VCaP (cell line): Measurements from ENCODE around the gene MCCD1.

Source experiments
- H3K27ac ChIP-seq: fragments of 450-650 bp; 2 replicates; pipeline ENCODE4 v1.5.1; 2017
- TF ChIP-seq, protein P1 (sequence below): fragments of 450-650 bp; conservative IDR thresholded peaks from 2 replicates; pipeline ENCODE4 v1.5.1; 2017; ENCODE audit warnings: mild to moderate bottlenecking, moderate library complexity

Gene MCCD1

DNA sequence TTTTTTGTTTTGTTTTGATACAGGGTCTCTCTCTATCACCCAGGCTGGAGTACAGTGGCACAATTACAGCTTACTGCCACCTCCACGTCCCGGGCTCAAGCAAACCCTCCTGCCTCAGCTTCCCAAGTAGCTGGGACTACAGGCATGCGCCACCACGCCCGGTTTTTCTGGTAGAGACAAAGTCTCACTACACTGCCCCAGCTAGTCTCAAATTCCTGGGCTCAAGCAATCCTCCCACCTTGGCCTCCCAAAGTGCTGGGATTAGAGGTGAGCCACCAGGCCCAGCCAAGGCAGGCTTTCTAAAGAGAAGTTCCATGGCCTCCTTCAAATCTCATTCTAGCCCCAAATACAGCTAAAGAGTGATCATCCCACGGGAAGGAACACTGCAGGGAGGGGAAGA is 5.2 kb downstream of the MCCD1 start:
- H3K27ac ChIP-seq, result no peak overlapping the region
- TF ChIP-seq, protein P1, sequence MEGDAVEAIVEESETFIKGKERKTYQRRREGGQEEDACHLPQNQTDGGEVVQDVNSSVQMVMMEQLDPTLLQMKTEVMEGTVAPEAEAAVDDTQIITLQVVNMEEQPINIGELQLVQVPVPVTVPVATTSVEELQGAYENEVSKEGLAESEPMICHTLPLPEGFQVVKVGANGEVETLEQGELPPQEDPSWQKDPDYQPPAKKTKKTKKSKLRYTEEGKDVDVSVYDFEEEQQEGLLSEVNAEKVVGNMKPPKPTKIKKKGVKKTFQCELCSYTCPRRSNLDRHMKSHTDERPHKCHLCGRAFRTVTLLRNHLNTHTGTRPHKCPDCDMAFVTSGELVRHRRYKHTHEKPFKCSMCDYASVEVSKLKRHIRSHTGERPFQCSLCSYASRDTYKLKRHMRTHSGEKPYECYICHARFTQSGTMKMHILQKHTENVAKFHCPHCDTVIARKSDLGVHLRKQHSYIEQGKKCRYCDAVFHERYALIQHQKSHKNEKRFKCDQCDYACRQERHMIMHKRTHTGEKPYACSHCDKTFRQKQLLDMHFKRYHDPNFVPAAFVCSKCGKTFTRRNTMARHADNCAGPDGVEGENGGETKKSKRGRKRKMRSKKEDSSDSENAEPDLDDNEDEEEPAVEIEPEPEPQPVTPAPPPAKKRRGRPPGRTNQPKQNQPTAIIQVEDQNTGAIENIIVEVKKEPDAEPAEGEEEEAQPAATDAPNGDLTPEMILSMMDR, result no peak

DNA sequence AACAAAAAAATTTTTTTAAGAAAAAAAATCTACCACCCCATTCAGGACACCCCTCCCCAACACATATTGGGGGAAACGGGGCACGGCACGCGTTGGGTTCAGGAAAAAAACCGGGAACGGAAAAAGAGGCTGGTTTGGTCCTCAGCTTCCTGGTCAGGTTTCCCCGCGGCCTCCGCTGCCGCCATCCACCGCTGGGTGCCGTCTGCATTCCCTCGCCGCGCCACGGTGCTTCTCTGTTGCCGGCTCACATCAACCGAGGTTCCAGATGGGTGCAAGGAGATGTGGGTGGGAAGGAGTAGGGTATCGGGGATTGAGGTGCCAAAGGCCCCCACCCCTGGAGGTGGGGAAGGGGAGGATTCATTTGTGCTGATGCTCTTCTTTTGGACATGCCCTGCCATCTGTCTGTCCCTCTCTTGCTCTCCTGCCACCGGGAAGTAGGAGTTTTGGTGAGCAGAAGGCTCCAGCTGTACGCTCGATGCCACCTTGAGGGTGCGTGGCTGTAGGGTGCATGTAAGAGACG is 5.8 kb downstream of the MCCD1 start:
- H3K27ac ChIP-seq, result no peak overlapping the region
- TF ChIP-seq, protein P1, result no peak

DNA sequence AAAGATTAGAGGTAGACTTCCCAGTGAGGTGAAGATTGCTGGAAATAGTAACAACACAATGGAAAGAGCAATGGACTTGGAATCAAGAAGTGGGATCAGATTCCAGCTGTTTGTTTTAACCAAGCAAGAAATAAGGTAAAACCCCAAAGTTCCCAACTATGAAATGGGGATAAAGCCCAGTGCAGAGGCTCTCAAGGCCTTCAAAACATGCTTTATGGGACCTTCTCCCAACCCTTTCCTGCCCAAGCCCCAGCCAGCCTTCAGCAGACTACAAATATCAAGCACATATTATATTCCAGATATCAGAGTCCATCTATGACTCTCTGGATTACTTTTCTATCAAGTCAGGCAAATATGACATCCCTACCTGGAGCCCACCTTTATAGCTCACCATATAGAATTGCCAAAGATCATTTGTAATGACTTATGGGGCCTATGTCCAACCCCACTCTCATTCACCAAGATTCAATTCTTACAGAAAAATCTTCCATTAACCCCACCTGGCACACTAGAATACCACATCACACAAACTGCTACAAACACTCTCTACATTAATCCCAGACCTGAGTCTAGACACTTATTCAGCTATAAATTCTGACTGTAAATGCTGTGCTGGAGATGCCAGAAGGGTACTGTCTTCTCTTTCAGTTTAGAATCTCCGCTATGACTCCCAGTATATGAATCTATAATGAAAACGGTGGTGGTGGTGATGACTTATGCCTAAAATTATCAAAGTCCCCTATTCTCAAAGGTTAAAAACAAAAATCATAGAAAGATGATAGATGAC is 7.0 kb downstream of the MCCD1 start:
- no peak overlapping the region for H3K27ac ChIP-seq
- TF ChIP-seq, protein P1, result no peak

DNA sequence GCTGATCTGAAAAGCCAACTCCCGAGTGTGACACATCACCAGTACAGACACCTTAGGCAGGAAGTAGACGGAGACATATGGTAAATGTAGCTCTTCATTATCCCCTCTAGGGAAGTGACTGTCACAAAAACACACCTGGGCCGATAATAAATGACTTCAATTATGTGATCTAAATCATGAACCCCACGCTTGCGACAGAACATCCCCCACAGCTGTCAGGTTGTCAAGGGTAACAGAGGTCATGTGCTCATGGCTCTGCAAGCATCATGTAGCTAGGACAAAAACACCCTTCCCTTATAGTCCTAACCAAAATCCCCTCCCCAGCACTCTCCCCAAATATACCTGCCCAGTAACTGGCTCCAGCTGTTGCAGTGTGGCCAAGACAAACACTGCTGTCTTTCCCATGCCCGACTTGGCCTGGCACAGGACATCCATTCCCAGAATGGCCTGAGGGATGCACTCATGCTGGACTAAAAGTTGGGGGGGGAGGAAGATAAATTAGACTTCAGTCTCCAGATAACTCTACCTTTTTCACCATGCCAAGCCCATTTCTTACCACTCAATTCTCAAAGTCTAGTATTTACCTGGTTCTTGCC is 10.1 kb downstream of the MCCD1 start:
- TF ChIP-seq, protein P1, result no peak
- peak overlapping the region; percentile 94; the same call in 1 of the 2 replicates for H3K27ac ChIP-seq

DNA sequence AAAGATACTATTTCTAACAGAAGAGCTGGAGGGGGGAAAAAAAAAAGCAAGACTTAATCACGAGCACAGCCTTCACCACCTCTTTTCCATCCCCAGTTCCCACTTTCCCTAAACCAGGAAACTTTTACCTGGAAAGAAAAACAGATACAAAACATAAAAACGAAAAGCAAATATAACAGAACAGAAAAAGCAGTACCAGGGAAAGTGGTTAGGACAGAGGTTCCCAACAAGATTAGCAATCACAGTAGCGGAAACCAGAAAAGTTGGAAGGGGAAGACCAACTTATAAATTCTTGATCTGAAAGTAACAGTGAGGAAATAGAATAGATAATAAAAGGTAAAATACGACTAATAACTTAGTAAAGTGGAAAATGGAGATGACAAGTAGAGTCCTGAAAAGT is 11.9 kb downstream of the MCCD1 start:
- H3K27ac ChIP-seq, result peak overlapping the region; percentile 94
- TF ChIP-seq, protein P1, result no peak

DNA sequence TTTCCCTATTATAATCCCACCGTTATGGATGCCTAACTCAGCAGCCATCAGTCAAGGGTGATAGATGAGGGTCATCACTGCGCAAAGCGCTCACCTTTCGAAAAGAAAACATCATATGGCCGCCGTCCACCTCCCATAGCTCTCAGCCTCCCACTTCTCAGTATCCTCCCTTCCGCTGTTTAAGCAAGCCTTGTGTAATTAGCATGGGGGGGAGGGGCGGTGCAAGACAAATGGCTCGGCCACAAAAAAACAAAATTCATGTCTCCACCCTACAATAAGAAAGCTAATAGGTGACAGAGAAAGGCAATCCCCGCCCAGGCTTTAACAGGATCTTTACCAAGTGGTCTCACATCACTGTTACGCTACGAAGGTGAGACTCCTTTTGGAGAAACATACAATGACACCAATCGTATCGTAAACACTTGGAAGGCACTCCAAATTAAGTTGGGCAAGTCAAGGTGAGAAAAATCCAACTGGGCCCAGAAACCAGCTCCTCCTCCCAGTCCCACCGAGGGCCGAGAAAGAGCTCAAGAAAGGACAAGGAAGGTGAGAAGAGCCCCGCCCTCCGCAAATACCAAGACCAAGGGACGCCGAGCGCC is 12.4 kb downstream of the MCCD1 start:
- TF ChIP-seq, protein P1, result no peak
- peak overlapping the region; percentile 94 for H3K27ac ChIP-seq
